Measurements from ENCODE around the gene INF2.

INF2 gene

GRCh38 chr14:104703269-104703668, 13.9 kb downstream of the INF2 start:
- no peaks in the 10 kb centered on the region for H3K4me1 ChIP-seq (ENCODE audit: insufficient read depth, low read length, severe bottlenecking)
- H3F3A ChIP-seq (ENCODE audit: insufficient read depth, low read length): no peaks in the 10 kb centered on the region
- H3K9me2 ChIP-seq (ENCODE audit: low read depth, low read length): no peaks in the 10 kb centered on the region
- no peak overlapping the region for H2AFZ ChIP-seq (ENCODE audit: low read length)
- no peak overlapping the region for H3K4me2 ChIP-seq (ENCODE audit: low read length)
- no peaks in the 10 kb centered on the region for H3K79me2 ChIP-seq (ENCODE audit: insufficient read depth, low read length)
- no peaks in the 10 kb centered on the region for H3K36me3 ChIP-seq (ENCODE audit: insufficient read depth, low read length)
- H4K20me1 ChIP-seq (ENCODE audit: insufficient read depth, low read length): no peaks in the 10 kb centered on the region
- H3K9me3 ChIP-seq (ENCODE audit: low read length): no peaks in the 10 kb centered on the region
- H3K27me3 ChIP-seq (ENCODE audit: insufficient read depth, low read length): no peaks in the 10 kb centered on the region; the same call in 1 of the 2 replicates
- H3K9ac ChIP-seq (ENCODE audit: low read length): no peak overlapping the region
- no peak overlapping the region for H3K4me3 ChIP-seq (ENCODE audit: low read depth, low read length, poor library complexity, severe bottlenecking)
- no peak overlapping the region for H3K27ac ChIP-seq (ENCODE audit: low read depth, low read length, poor library complexity, severe bottlenecking)
- TF ChIP-seq CTCF (IDR thresholded peaks at IDR 0.05; ENCODE audit: low read length) (no peak), EZH2 (IDR thresholded peaks at IDR 0.05; ENCODE audit: borderline replicate concordance, low read length) (no peak)

GRCh38 chr14:104704252-104704651, 14.8 kb downstream of the INF2 start:
- Histone ChIP-seq H3K9ac (ENCODE audit: low read length) (no peak overlapping the region), H4K20me1 (ENCODE audit: insufficient read depth, low read length) (no peaks in the 10 kb centered on the region), H3K79me2 (ENCODE audit: insufficient read depth, low read length) (no peaks in the 10 kb centered on the region), H3K9me3 (ENCODE audit: low read length) (no peaks in the 10 kb centered on the region), H2AFZ (ENCODE audit: low read length) (no peak overlapping the region), H3K4me1 (ENCODE audit: insufficient read depth, low read length, severe bottlenecking) (no peaks in the 10 kb centered on the region), H3F3A (ENCODE audit: insufficient read depth, low read length) (no peaks in the 10 kb centered on the region), H3K36me3 (ENCODE audit: insufficient read depth, low read length) (no peaks in the 10 kb centered on the region), H3K9me2 (ENCODE audit: low read depth, low read length) (no peaks in the 10 kb centered on the region), H3K27me3 (ENCODE audit: insufficient read depth, low read length) (no peaks in the 10 kb centered on the region; the same call in 1 of the 2 replicates), H3K4me2 (ENCODE audit: low read length) (no peak overlapping the region), H3K27ac (ENCODE audit: low read depth, low read length, poor library complexity, severe bottlenecking) (no peak overlapping the region), H3K4me3 (ENCODE audit: low read depth, low read length, poor library complexity, severe bottlenecking) (no peak overlapping the region)
- TF ChIP-seq EZH2 (IDR thresholded peaks at IDR 0.05; ENCODE audit: borderline replicate concordance, low read length) (no peak), CTCF (IDR thresholded peaks at IDR 0.05; ENCODE audit: low read length) (no peak)

GRCh38 chr14:104705340-104706047, 16.1 kb downstream of the INF2 start:
- Histone ChIP-seq H3K9me2 (ENCODE audit: low read depth, low read length) (no peaks in the 10 kb centered on the region), H3K9ac (ENCODE audit: low read length) (no peak overlapping the region), H3K4me1 (ENCODE audit: insufficient read depth, low read length, severe bottlenecking) (no peaks in the 10 kb centered on the region), H3K27ac (ENCODE audit: low read depth, low read length, poor library complexity, severe bottlenecking) (no peak overlapping the region), H3K9me3 (ENCODE audit: low read length) (no peaks in the 10 kb centered on the region), H3F3A (ENCODE audit: insufficient read depth, low read length) (no peaks in the 10 kb centered on the region), H3K27me3 (ENCODE audit: insufficient read depth, low read length) (no peaks in the 10 kb centered on the region; the same call in 1 of the 2 replicates), H3K79me2 (ENCODE audit: insufficient read depth, low read length) (no peaks in the 10 kb centered on the region), H4K20me1 (ENCODE audit: insufficient read depth, low read length) (no peaks in the 10 kb centered on the region), H2AFZ (ENCODE audit: low read length) (no peak overlapping the region), H3K4me2 (ENCODE audit: low read length) (no peak overlapping the region), H3K4me3 (ENCODE audit: low read depth, low read length, poor library complexity, severe bottlenecking) (no peak overlapping the region), H3K36me3 (ENCODE audit: insufficient read depth, low read length) (no peaks in the 10 kb centered on the region)
- TF ChIP-seq CTCF (IDR thresholded peaks at IDR 0.05; ENCODE audit: low read length): no peak
- no peak for TF ChIP-seq EZH2 (IDR thresholded peaks at IDR 0.05; ENCODE audit: borderline replicate concordance, low read length)
